Measurements from ENCODE around the gene LHB. TPM values are rescaled to one million over a fixed set of nuclear protein-coding genes. Genes with fewer than 3 reads are reported as not detected.

The LHB gene
- total RNA-seq, 1 experiment from 2014 or later = not detected

GRCh38 chr19:48986211-48986610 lies 30.7 kb downstream of the LHB start:
- Histone ChIP-seq H3K14ac (ENCODE audit: insufficient read depth, low read length) (no peak overlapping the region), H3K18ac (ENCODE audit: insufficient read length, low read depth, low read length) (no peak overlapping the region), H3T11ph (ENCODE audit: low read length) (no peak overlapping the region), H3K4me1 (ENCODE audit: insufficient read depth, low read length) (no peaks in the 10 kb centered on the region), H4K5ac (ENCODE audit: insufficient read length, low read depth, low read length) (no peak overlapping the region), H2AFZ (ENCODE audit: low read length) (no peak overlapping the region), H3K27ac (ENCODE audit: insufficient read length, low read depth, low read length) (no peak overlapping the region), H3K23me2 (ENCODE audit: insufficient read length, low read depth, low read length, poor library complexity, severe bottlenecking) (no peaks in the 10 kb centered on the region), H3K4ac (ENCODE audit: low read depth, low read length) (no peak overlapping the region), H2BK20ac (ENCODE audit: low read depth, low read length, poor library complexity, severe bottlenecking) (no peak overlapping the region), H4K8ac (replicated peaks; ENCODE audit: insufficient read length, low read depth, low read length) (no peak overlapping the region), H4K91ac (ENCODE audit: insufficient read length, low read depth, low read length) (no peak overlapping the region), H2BK15ac (ENCODE audit: low read depth, low read length) (no peak overlapping the region), H3K4me2 (ENCODE audit: insufficient read depth, insufficient read length, low read length) (no peak overlapping the region), H3K9me3 (ENCODE audit: control insufficient read depth, low read depth, low read length) (no peaks in the 10 kb centered on the region), H3K27me3 (ENCODE audit: insufficient read depth, low read length) (no peaks in the 10 kb centered on the region), H2AK5ac (ENCODE audit: insufficient read length, low read length) (no peak overlapping the region), H3K56ac (ENCODE audit: insufficient read length, low read depth, low read length) (no peak overlapping the region), H2BK120ac (ENCODE audit: low read depth, low read length, poor library complexity, severe bottlenecking) (no peak overlapping the region), H3K79me1 (ENCODE audit: insufficient read depth, low read depth, low read length, poor library complexity, severe bottlenecking) (no peaks in the 10 kb centered on the region), H3K9ac (ENCODE audit: extremely low read depth, insufficient read length, low read length) (no peak overlapping the region), H3K23ac (ENCODE audit: insufficient read length, low read depth, low read length) (no peak overlapping the region), H3K79me2 (ENCODE audit: insufficient read depth, low read length) (no peaks in the 10 kb centered on the region; the same call in 1 of the 2 replicates), H4K20me1 (ENCODE audit: control insufficient read depth, insufficient read depth, insufficient read length) (no peaks in the 10 kb centered on the region), H2BK5ac (ENCODE audit: insufficient read length, low read length) (no peak overlapping the region), H2BK12ac (ENCODE audit: insufficient read length, low read depth, low read length) (no peak overlapping the region)
- DNase-seq = no peak
- no CpG with 5 or more reads among the region's 3 CpGs for WGBS (ENCODE audit: extremely low coverage, insufficient read length, low lambda C conversion rate)
- Mint-ChIP-seq H3K36me3 (ENCODE audit: insufficient read depth in 1 of 3, low read depth in 3 of 3) (peaks cover 29 to 75% (median 70%) of the 10 kb centered on the region in 3 experiments), H3K4me1 (peaks cover 12 to 13% of the 10 kb centered on the region in 2 experiments), H3K4me3 (no peak overlapping the region), H3K27ac (no peak overlapping the region), H3K9me3 (no peaks in the 10 kb centered on the region; a peak in 1 of 5 replicates), H3K27me3 (ENCODE audit: low read depth) (no peaks in the 10 kb centered on the region)
- TF ChIP-seq CTCF (conservative IDR thresholded peaks at IDR 0.05) = no peak
